Kidney epithelial cell (primary cell): ENCODE measurements around the gene TCEA2. TPM values are rescaled to one million over a fixed set of nuclear protein-coding genes. Genes with fewer than 3 reads are reported as not detected.

Experiments
- DNase-seq: peaks from one replicate; pipeline ENCODE4 v3.0.0-alpha.2; 2010; ENCODE audit warnings: low read depth
- H3K27me3 ChIP-seq: 2 replicates; pipeline ENCODE4 v1.6.0; 2011; ENCODE audit warnings: low read length; ENCODE audit not compliant: control insufficient read depth, insufficient read depth
- H3K36me3 ChIP-seq: 2 replicates; pipeline ENCODE4 v1.5.1; 2011; ENCODE audit warnings: low read length; ENCODE audit not compliant: control insufficient read depth, insufficient read depth
- H3K4me3 ChIP-seq: 2 replicates; pipeline ENCODE4 v1.5.1; 2011; ENCODE audit warnings: low read depth, mild to moderate bottlenecking, control low read depth, low read length
- total RNA-seq: library from RNA; depleted of rRNA; stranded (reverse); fragments of >200 nt; gene quantifications from 2 replicates; pipeline ENCODE4 v1.2.3, GENCODE V29; 2015
- TF ChIP-seq, protein P1 (sequence below): IDR thresholded peaks from 2 replicates; pipeline ENCODE4 v1.5.1; 2011; ENCODE audit warnings: mild to moderate bottlenecking, moderate library complexity, low read length, control low read depth, inconsistent platforms; ENCODE audit not compliant: insufficient read depth, poor library complexity, severe bottlenecking

The TCEA2 gene
- total RNA-seq, 1 donor from 2014 or later = 23.9 TPM

DNA sequence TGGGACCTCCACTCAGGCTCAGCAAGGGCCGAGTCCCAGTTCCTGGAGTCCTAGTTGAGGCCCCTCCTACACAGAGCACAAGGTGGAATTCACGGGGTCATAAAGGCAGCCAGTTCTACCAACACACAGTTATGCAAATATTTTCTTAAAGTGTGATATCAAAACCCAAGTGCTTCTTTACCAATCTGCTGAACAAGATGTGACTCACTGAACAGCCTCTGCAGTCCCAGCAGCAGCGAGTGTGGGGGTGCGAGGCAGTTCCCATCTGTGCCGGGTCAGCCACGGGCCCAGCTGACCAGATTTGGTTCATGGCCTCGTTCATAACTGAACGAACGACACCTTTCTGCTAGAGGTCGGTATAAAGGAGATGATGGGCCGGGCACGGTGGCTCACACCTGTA lies 4.5 kb upstream of the TCEA2 start:
- H3K4me3 ChIP-seq = no peak overlapping the region

GRCh38 chr20:64062276-64062595 lies 762 bp upstream of the TCEA2 start:
- peak overlapping the region; percentile 55 for H3K4me3 ChIP-seq
- no peak for DNase-seq
- TF ChIP-seq, protein P1, sequence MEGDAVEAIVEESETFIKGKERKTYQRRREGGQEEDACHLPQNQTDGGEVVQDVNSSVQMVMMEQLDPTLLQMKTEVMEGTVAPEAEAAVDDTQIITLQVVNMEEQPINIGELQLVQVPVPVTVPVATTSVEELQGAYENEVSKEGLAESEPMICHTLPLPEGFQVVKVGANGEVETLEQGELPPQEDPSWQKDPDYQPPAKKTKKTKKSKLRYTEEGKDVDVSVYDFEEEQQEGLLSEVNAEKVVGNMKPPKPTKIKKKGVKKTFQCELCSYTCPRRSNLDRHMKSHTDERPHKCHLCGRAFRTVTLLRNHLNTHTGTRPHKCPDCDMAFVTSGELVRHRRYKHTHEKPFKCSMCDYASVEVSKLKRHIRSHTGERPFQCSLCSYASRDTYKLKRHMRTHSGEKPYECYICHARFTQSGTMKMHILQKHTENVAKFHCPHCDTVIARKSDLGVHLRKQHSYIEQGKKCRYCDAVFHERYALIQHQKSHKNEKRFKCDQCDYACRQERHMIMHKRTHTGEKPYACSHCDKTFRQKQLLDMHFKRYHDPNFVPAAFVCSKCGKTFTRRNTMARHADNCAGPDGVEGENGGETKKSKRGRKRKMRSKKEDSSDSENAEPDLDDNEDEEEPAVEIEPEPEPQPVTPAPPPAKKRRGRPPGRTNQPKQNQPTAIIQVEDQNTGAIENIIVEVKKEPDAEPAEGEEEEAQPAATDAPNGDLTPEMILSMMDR = no peak
- no peaks in the 10 kb centered on the region for H3K27me3 ChIP-seq
- H3K36me3 ChIP-seq = no peaks in the 10 kb centered on the region

More for the DNA sequence above, 4.5 kb upstream of the TCEA2 start:
- Histone ChIP-seq H3K36me3 (no peaks in the 10 kb centered on the region), H3K27me3 (peaks cover 6% of the 10 kb centered on the region)
- TF ChIP-seq, protein P1 = no peak
- no peak for DNase-seq

DNA sequence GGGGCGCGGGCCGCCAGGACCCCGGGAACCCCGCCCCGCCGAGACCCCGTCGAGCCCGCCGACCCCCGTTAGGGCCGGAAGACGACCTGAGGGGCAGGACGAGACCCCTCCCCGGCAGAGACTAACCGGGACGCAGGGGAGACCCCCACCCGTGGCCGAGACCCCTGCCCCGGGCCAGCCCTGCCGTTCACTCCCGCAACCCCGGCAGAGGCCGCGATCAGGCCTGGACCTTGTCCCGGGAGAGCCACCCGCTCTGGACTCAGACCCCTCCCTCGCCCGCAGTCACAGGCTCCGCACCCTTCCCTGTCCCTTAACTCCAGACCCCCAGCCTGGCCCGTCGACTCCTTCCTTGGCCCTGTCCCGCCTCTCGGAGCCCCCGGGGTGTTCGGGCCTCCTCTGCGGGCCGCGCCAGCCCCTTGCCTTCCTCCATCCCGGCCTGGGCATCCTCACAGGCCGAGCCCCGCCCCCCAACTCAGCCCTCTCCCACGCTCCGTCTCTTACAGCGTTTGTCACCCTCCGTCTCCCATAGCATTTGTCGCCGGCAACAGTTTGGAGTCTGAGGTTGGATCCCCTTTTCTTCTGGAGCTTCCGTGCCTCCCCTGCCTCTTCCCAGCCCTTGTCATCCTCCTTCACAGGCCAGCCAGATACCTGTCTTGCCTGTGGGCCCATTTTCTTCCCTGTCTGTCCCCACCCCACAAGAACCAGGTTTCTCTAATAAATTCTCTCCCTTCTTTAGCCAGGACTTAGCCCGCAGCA lies 569 bp downstream of the TCEA2 start:
- Histone ChIP-seq H3K36me3 (no peaks in the 10 kb centered on the region), H3K4me3 (peak overlapping the region; percentile 89), H3K27me3 (no peaks in the 10 kb centered on the region)
- TF ChIP-seq, protein P1 = no peak
- DNase-seq = no peak

GRCh38 chr20:64064145-64064698 lies 1.2 kb downstream of the TCEA2 start:
- no peak for DNase-seq
- Histone ChIP-seq H3K36me3 (no peaks in the 10 kb centered on the region), H3K27me3 (no peaks in the 10 kb centered on the region), H3K4me3 (peak overlapping the region; percentile 89)
- TF ChIP-seq, protein P1 = no peak

DNA sequence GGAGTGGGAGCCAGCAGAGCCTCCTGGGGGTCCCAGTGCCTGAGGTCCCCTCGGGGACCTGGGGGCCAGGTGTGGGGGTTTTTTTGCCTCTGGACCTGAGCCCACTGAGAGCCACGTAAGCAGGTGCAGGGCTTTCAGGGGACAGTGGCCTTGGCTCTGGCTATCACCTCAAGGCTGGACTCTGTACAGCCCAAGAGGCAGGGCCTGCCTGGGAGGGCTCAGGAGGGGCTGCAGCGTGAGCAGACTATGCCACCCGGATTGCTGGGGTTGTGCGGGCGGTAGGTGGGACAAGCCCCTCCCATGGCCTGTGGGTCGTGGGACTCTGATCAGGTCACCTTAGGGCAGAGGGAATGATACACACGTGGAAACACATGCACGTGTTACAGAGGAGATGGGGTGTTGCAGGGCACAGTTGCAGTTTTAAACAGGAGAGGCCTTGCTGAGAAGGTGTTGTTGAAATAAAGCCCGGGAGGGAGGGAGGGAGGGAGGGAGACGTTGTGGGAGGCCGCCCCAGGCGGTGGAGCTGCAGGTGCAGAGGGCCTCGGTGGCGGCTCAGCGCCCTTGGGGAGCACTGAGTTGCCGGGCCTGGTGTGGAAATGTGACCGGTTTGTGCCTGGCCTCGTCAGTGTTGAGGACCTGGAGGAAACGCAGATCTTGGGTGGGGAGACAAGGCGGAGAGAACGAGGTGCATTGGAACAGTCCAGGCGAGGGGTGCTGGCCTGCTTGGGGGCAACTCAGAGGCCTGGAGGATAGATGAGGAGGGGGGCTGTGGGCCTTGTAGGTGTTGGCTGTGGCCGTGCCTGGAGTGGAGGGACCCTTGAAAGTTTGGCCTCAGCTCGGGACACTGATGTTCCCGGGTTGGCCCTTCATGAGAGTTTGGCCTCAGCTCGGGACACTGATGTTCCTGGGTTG lies 2.3 kb downstream of the TCEA2 start:
- H3K27me3 ChIP-seq = no peaks in the 10 kb centered on the region
- TF ChIP-seq, protein P1 = no peak
- no peak for DNase-seq
- no peak overlapping the region for H3K4me3 ChIP-seq
- no peaks in the 10 kb centered on the region for H3K36me3 ChIP-seq
